Testis (tissue), 2 donors: ENCODE measurements around the gene SMIM1.

Experiments used
- CTCF ChIP-seq, 3 experiments: fragments of 450-650 bp in 2 of 3; fragments of 200-600 bp in 1 of 3; sonication (generic) in 1 of 3; IDR thresholded peaks; one replicate each; pipeline ENCODE4 v1.5.1; 2016 to 2019; ENCODE audit warnings: antibody characterized with exemption in 3 of 3, mild to moderate bottlenecking in 2 of 3, moderate library complexity in 1 of 3
- POLR2A ChIP-seq: fragments of 450-650 bp; IDR thresholded peaks from one replicate; pipeline ENCODE4 v1.6.1; 2017; ENCODE audit warnings: antibody characterized with exemption, mild to moderate bottlenecking, moderate library complexity

- TF ChIP-seq CTCF (IDR thresholded peaks at IDR 0.05) (no peak), POLR2A (no peak)
These were observed 32.5 kb upstream of the SMIM1 start for GRCh38 chr1:3740042-3740441.
